ENCODE data around the gene SARS1.
A peak's percentile ranks its signal among the peaks of the same experiment; 100 is the strongest.
"Not testable (repeated sequence)": the region's sequence is repeated elsewhere in the genome, so short reads cannot be mapped to it uniquely, and the experiment has no call there.

The SARS1 gene

GRCh38 chr1:109192433-109192832 lies 21.3 kb upstream of the SARS1 start:
- DNase-seq (ENCODE audit: low read depth) = no peak

GRCh38 chr1:109193653-109194590 lies 19.8 kb upstream of the SARS1 start:
- no peak for DNase-seq (ENCODE audit: low read depth)

GRCh38 chr1:109197158-109198042 lies 16.3 kb upstream of the SARS1 start:
- peak; percentile 98 for DNase-seq (ENCODE audit: low read depth)

GRCh38 chr1:109198043-109198695 lies 15.5 kb upstream of the SARS1 start:
- DNase-seq (ENCODE audit: low read depth) = peak; percentile 71

- no peak for DNase-seq (ENCODE audit: low read depth)
These were observed 15.0 kb upstream of the SARS1 start for GRCh38 chr1:109198745-109199144.

GRCh38 chr1:109199710-109200109 lies 14.0 kb upstream of the SARS1 start:
- DNase-seq (ENCODE audit: low read depth) = no peak

- peak; percentile 81 for DNase-seq (ENCODE audit: low read depth)
These were observed 12.5 kb upstream of the SARS1 start for GRCh38 chr1:109201123-109201703.

- no peak for DNase-seq (ENCODE audit: low read depth)
These were observed 9.2 kb upstream of the SARS1 start for GRCh38 chr1:109204484-109204883.

GRCh38 chr1:109206339-109206738 lies 7.4 kb upstream of the SARS1 start:
- DNase-seq (ENCODE audit: low read depth) = no peak

GRCh38 chr1:109207467-109208103 lies 6.1 kb upstream of the SARS1 start:
- DNase-seq (ENCODE audit: low read depth) = no peak

- DNase-seq (ENCODE audit: low read depth) = no peak
These were observed 5.3 kb upstream of the SARS1 start for GRCh38 chr1:109208394-109208793.

- peak; percentile 28 for DNase-seq (ENCODE audit: low read depth)
These were observed 4.8 kb upstream of the SARS1 start for GRCh38 chr1:109208836-109209463.

GRCh38 chr1:109210058-109210457 lies 3.7 kb upstream of the SARS1 start:
- DNase-seq (ENCODE audit: low read depth) = no peak

- DNase-seq (ENCODE audit: low read depth) = no peak
These were observed 334 bp upstream of the SARS1 start for GRCh38 chr1:109213345-109213823.

GRCh38 chr1:109214695-109215623 lies 1.2 kb downstream of the SARS1 start:
- DNase-seq (ENCODE audit: low read depth) = peak; percentile 79

GRCh38 chr1:109216662-109217061 lies 2.9 kb downstream of the SARS1 start:
- DNase-seq (ENCODE audit: low read depth) = no peak

GRCh38 chr1:109218516-109218915 lies 4.8 kb downstream of the SARS1 start:
- DNase-seq (ENCODE audit: low read depth) = no peak

GRCh38 chr1:109221201-109221600 lies 7.5 kb downstream of the SARS1 start:
- DNase-seq (ENCODE audit: low read depth) = not testable (repeated sequence)

GRCh38 chr1:109225308-109225707 lies 11.6 kb downstream of the SARS1 start:
- no peak for DNase-seq (ENCODE audit: low read depth)
